Hepatocyte (in vitro differentiated cells): ENCODE measurements around the gene PIGQ. TPM values are rescaled to one million over a fixed set of nuclear protein-coding genes. Genes with fewer than 3 reads are reported as not detected.

Experiments used
- DNase-seq: peaks from one replicate; pipeline ENCODE4 v3.0.0-alpha.2; 2016; ENCODE audit warnings: low spot score
- H2AFZ ChIP-seq: fragments of 200-600 bp; sonication (generic); 2 replicates; pipeline ENCODE4 v1.6.0; 2016; ENCODE audit warnings: antibody characterized with exemption, mild to moderate bottlenecking
- H3K27ac ChIP-seq: fragments of 200-600 bp; sonication (generic); 2 replicates; pipeline ENCODE4 v1.5.1; 2016; ENCODE audit warnings: mild to moderate bottlenecking
- H3K27me3 ChIP-seq: fragments of 200-600 bp; sonication (generic); 2 replicates; pipeline ENCODE4 v1.6.1; 2016
- H3K36me3 ChIP-seq: fragments of 200-600 bp; sonication (generic); replicated peaks from 2 replicates; pipeline ENCODE4 v1.5.1; 2016; ENCODE audit warnings: low read depth; ENCODE audit not compliant: insufficient read depth
- H3K4me1 ChIP-seq: fragments of 200-600 bp; sonication (generic); 2 replicates; pipeline ENCODE4 v1.5.1; 2016; ENCODE audit warnings: mild to moderate bottlenecking, moderate library complexity; ENCODE audit not compliant: insufficient read depth
- H3K4me2 ChIP-seq: fragments of 200-600 bp; sonication (generic); 2 replicates; pipeline ENCODE4 v1.6.0; 2016
- H3K4me3 ChIP-seq: fragments of 200-600 bp; sonication (generic); 2 replicates; pipeline ENCODE4 v1.5.1; 2016; ENCODE audit warnings: mild to moderate bottlenecking
- H3K79me2 ChIP-seq: fragments of 200-600 bp; sonication (generic); 2 replicates; pipeline ENCODE4 v1.6.0; 2017; ENCODE audit warnings: mild to moderate bottlenecking
- H3K9me2 ChIP-seq: fragments of 200-600 bp; sonication (generic); replicated peaks from 2 replicates; pipeline ENCODE4 v1.6.0; 2017; ENCODE audit warnings: mild to moderate bottlenecking; ENCODE audit not compliant: insufficient read depth
- H3K9me3 ChIP-seq: fragments of 200-600 bp; sonication (generic); 2 replicates; pipeline ENCODE4 v1.5.1; 2016; ENCODE audit warnings: low read depth, mild to moderate bottlenecking
- H4K20me1 ChIP-seq: fragments of 200-600 bp; sonication (generic); 2 replicates; pipeline ENCODE4 v1.6.0; 2016; ENCODE audit warnings: mild to moderate bottlenecking; ENCODE audit not compliant: insufficient read depth, poor library complexity, severe bottlenecking
- CTCF ChIP-seq: fragments of 200-600 bp; sonication (generic); IDR thresholded peaks from 2 replicates; pipeline ENCODE4 v1.5.1; 2016; ENCODE audit warnings: antibody characterized with exemption, mild to moderate bottlenecking; ENCODE audit not compliant: poor library complexity
- EZH2 ChIP-seq: fragments of 200-600 bp; sonication (generic); IDR thresholded peaks from 2 replicates; pipeline ENCODE4 v1.6.1; 2016; ENCODE audit warnings: antibody characterized with exemption, mild to moderate bottlenecking, borderline replicate concordance
- EZH2phosphoT487 ChIP-seq: fragments of 200-600 bp; sonication (generic); IDR thresholded peaks from one replicate; pipeline ENCODE4 v1.6.1; 2018; ENCODE audit warnings: antibody characterized with exemption, mild to moderate bottlenecking, low read depth, moderate library complexity; ENCODE audit not compliant: unreplicated experiment, severe bottlenecking
- WGBS: methylation state at CpG from one replicate; pipeline ENCODE4 v1.1.6; 2016; ENCODE audit warnings: low lambda C conversion rate; ENCODE audit errors: missing lambda C conversion rate; 5-methylcytosine and 5-hydroxymethylcytosine counted together
- polyA plus RNA-seq: library from polyadenylated mRNA; unstranded; fragments of >200 nt; fragmentation: Nextera tagmentation; extraction: Ambion mirVana; gene quantifications from 2 replicates; pipeline ENCODE4 v1.2.1, GENCODE V29; 2016
- total RNA-seq: library from RNA; depleted of rRNA; stranded (reverse); fragments of >200 nt; gene quantifications from 2 replicates; pipeline ENCODE4 v1.2.3, GENCODE V29; 2014

PIGQ gene
- total and polyA plus RNA-seq, 2 experiments from 2014 or later = 30.0 to 58.6 TPM

GRCh38 chr16:590815-591200 lies 21.0 kb downstream of the PIGQ start:
- peak overlapping the region; percentile 98 for H3K4me2 ChIP-seq
- H3K36me3 ChIP-seq = no peaks in the 10 kb centered on the region
- peaks cover 50% of the 10 kb centered on the region for H3K4me1 ChIP-seq
- WGBS = 70% methylated on average over 10 of the region's 10 CpGs
- no peaks in the 10 kb centered on the region for H3K27me3 ChIP-seq
- H2AFZ ChIP-seq = no peak overlapping the region
- DNase-seq = no peak
- peak overlapping the region; percentile 94 for H3K27ac ChIP-seq
- H3K79me2 ChIP-seq = peaks cover 67% of the 10 kb centered on the region
- no peaks in the 10 kb centered on the region for H3K9me3 ChIP-seq
- H3K4me3 ChIP-seq = peak overlapping the region; percentile 93
- H4K20me1 ChIP-seq = peaks cover 12% of the 10 kb centered on the region
- no peaks in the 10 kb centered on the region for H3K9me2 ChIP-seq
- TF ChIP-seq CTCF (no peak), EZH2phosphoT487 (no peak), EZH2 (no peak)

- H4K20me1 ChIP-seq = peaks cover 15% of the 10 kb centered on the region
- WGBS = 77% methylated on average over 7 of the region's 8 CpGs
- H3K4me1 ChIP-seq = peaks cover 50% of the 10 kb centered on the region
- H3K79me2 ChIP-seq = peaks cover 72% of the 10 kb centered on the region
- no peaks in the 10 kb centered on the region for H3K9me3 ChIP-seq
- no peak overlapping the region for H2AFZ ChIP-seq
- H3K4me2 ChIP-seq = peak overlapping the region; percentile 98
- no peaks in the 10 kb centered on the region for H3K9me2 ChIP-seq
- no peaks in the 10 kb centered on the region for H3K36me3 ChIP-seq
- H3K27me3 ChIP-seq = no peaks in the 10 kb centered on the region
- TF ChIP-seq CTCF = no peak
- TF ChIP-seq EZH2phosphoT487 = no peak
- TF ChIP-seq EZH2 = no peak
- no peak for DNase-seq
- peak overlapping the region; percentile 93 for H3K4me3 ChIP-seq
- peak overlapping the region; percentile 95 for H3K27ac ChIP-seq
Observed at GRCh38 chr16:591231-591630, 21.5 kb downstream of the PIGQ start.

- Histone ChIP-seq H3K79me2 (peaks cover 75% of the 10 kb centered on the region), H3K4me1 (peaks cover 50% of the 10 kb centered on the region), H3K27ac (peak overlapping the region; percentile 95), H3K27me3 (no peaks in the 10 kb centered on the region), H3K4me2 (peak overlapping the region; percentile 98), H2AFZ (no peak overlapping the region), H3K4me3 (no peak overlapping the region), H3K36me3 (no peaks in the 10 kb centered on the region), H3K9me2 (no peaks in the 10 kb centered on the region), H3K9me3 (no peaks in the 10 kb centered on the region), H4K20me1 (peaks cover 22% of the 10 kb centered on the region)
- whole genome bisulfite sequencing = 91% methylated on average over 15 of the region's 15 CpGs
- no peak for DNase-seq
- TF ChIP-seq EZH2phosphoT487 (no peak), CTCF (no peak), EZH2 (no peak)
Observed at GRCh38 chr16:591892-592517, 22.2 kb downstream of the PIGQ start.
